ENCODE data around the gene ATP10B. TPM values are rescaled to one million over a fixed set of nuclear protein-coding genes. Genes with fewer than 3 reads are reported as not detected.

The ATP10B gene
- total RNA-seq, 2 donors from 2014 or later = 0.99 TPM; not detected in 1

DNA sequence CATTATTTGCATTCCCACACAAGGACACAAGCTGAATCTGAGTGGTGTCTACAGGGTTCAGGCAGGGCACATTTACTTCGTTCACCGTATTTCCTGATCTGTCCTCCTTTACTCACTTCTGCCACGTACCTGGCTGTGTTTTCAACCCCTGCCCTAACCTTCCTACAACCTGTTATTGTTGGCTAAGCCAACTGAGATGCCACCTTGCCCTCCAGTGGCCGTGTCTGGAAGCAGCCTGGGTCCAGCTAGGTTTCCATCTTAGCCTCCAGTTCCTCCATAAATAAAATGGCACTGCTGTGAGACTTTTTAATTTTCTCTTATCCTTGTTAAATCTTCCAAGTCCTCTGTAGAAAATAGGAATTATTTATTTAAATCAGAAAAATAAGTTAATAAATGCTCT is 64.8 kb downstream of the ATP10B start:
- Histone ChIP-seq H3K27me3 (replicated peaks; ENCODE audit: insufficient read depth) (no peaks in the 10 kb centered on the region), H3K27ac (no peak overlapping the region), H3K4me3 (no peak overlapping the region), H3K9me3 (no peaks in the 10 kb centered on the region), H3K4me1 (ENCODE audit: control insufficient read depth in 1 of 2, low read depth in 2 of 2) (no peaks in the 10 kb centered on the region), H3K36me3 (no peaks in the 10 kb centered on the region)
- TF ChIP-seq CTCF (IDR thresholded peaks at IDR 0.05) = no peak
- ATAC-seq (ENCODE audit: insufficient number of reproducible peaks, low FRiP score, low read depth) (no peak), DNase-seq (ENCODE audit: low spot score) (no peak)

DNA sequence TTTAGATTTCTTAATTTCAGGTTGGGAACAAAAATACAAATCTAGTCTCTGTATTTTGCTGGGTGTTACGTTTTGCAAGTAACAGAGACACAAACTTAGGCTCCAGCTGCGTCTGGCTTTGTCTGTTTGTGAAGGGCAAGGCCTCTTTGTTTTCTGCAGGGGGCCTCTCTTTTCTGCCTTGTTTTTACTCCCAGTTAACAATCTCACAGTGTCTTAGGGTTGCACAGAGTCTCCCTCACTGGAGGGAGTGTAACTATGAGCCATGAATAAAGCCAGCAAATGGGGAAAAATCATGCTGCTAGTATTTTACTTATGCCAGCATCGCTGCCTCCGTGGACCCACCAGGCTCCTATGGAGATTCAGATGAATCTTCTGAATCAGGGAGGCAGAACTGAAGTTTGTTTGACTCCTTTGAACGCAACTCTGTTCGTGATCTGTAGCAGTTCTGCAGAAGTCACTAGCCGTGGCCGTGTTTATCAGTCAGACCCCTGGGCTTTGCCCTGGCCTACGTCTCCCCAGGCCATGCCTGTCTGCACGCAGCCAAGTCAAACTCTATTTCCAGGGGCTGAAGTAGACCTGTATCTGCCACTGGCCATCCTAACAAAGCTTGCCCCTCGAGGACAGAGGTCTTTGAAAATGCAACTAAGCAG is 77.2 kb downstream of the ATP10B start:
- Histone ChIP-seq H3K27ac (no peak overlapping the region), H3K4me1 (ENCODE audit: control insufficient read depth in 1 of 2, low read depth in 2 of 2) (no peaks in the 10 kb centered on the region)
- TF ChIP-seq CTCF (IDR thresholded peaks at IDR 0.05) = no peak

GRCh38 chr5:160773646-160774410 is 78.2 kb downstream of the ATP10B start:
- TF ChIP-seq CTCF (IDR thresholded peaks at IDR 0.05) = no peak
- no peaks in the 10 kb centered on the region for H3K4me1 ChIP-seq (ENCODE audit: control insufficient read depth in 1 of 2, low read depth in 2 of 2)
- H3K27me3 ChIP-seq (replicated peaks; ENCODE audit: insufficient read depth) = no peaks in the 10 kb centered on the region
- no peaks in the 10 kb centered on the region for H3K9me3 ChIP-seq
- H3K27ac ChIP-seq = no peak overlapping the region
- DNase-seq (ENCODE audit: low spot score) (no peak), ATAC-seq (ENCODE audit: insufficient number of reproducible peaks, low FRiP score, low read depth) (no peak)
- no peak overlapping the region for H3K4me3 ChIP-seq
- no peaks in the 10 kb centered on the region for H3K36me3 ChIP-seq

More for the DNA sequence above, 77.2 kb downstream of the ATP10B start:
- Histone ChIP-seq H3K27me3 (replicated peaks; ENCODE audit: insufficient read depth) (no peaks in the 10 kb centered on the region), H3K36me3 (no peaks in the 10 kb centered on the region), H3K4me3 (no peak overlapping the region), H3K9me3 (no peaks in the 10 kb centered on the region)
- ATAC-seq (ENCODE audit: insufficient number of reproducible peaks, low FRiP score, low read depth) = no peak
- no peak for DNase-seq (ENCODE audit: low spot score)

DNA sequence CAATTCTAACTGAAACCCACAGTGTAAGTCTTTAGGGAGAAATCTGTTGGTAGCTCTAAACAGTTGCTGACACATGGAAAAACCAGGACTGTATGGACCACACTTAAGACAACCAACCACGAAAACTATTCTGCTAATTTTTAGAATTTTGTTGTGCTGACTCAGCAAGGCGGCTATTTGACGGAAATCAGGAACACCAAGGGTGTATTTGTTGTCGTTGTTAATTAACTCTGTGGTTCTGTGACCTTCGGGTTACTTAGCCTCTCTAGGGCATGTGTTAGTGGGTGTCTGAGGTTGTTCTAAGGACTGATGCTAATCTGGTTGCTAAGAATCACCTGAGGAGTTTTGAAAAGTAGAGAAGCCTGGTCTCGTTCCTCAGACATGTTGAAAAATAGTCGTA is 79.2 kb downstream of the ATP10B start:
- Histone ChIP-seq H3K36me3 (no peaks in the 10 kb centered on the region), H3K27ac (no peak overlapping the region), H3K4me3 (no peak overlapping the region), H3K9me3 (no peaks in the 10 kb centered on the region), H3K4me1 (ENCODE audit: control insufficient read depth in 1 of 2, low read depth in 2 of 2) (no peaks in the 10 kb centered on the region), H3K27me3 (replicated peaks; ENCODE audit: insufficient read depth) (no peaks in the 10 kb centered on the region)
- TF ChIP-seq CTCF (IDR thresholded peaks at IDR 0.05) = no peak
- DNase-seq (ENCODE audit: low spot score) (no peak), ATAC-seq (ENCODE audit: insufficient number of reproducible peaks, low FRiP score, low read depth) (no peak)

GRCh38 chr5:160770718-160771117 is 81.3 kb downstream of the ATP10B start:
- Histone ChIP-seq H3K36me3 (no peaks in the 10 kb centered on the region), H3K4me3 (no peak overlapping the region), H3K27ac (no peak overlapping the region), H3K27me3 (replicated peaks; ENCODE audit: insufficient read depth) (no peaks in the 10 kb centered on the region), H3K4me1 (ENCODE audit: control insufficient read depth in 1 of 2, low read depth in 2 of 2) (no peaks in the 10 kb centered on the region), H3K9me3 (no peaks in the 10 kb centered on the region)
- no peak for TF ChIP-seq CTCF (IDR thresholded peaks at IDR 0.05)
- ATAC-seq (ENCODE audit: insufficient number of reproducible peaks, low FRiP score, low read depth) (no peak), DNase-seq (ENCODE audit: low spot score) (no peak)

Measured in thoracic aorta (tissue), 2 donors.